8988T (cell line): ENCODE data around the gene MAP2K3.

Experiments
- DNase-seq: peaks from one replicate; pipeline ENCODE4 v3.0.0; 2011

MAP2K3 gene

GRCh38 chr17:21252796-21253645 lies 31.5 kb upstream of the MAP2K3 start, which contains the start of gene NATD1:
Gene NATD1 (minus strand): TSS chr17:21253410. CDS start chr17:21253264, 146 bp downstream.
- DNase-seq = peak; percentile 86

GRCh38 chr17:21253646-21254441 lies 30.7 kb upstream of the MAP2K3 start:
- no peak for DNase-seq

DNA sequence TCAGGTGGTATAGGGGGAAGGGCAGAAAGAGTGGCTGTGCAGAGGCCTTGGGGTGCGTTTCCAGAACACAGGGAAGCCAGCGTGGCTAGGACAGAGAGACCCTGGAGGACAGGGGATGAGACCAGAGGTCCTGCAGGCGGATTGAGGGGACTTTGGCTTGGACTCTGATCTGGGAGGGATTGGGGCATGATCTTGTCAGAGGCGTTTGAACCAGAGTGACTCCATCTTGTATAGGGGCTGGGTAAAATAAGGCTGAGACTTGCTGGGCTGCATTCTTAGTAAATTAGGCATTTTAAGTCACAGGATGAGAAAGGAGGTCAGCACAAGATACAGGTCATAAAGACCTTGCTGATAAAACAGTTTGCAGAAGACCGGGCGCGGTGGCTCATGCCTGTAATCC lies 25.9 kb upstream of the MAP2K3 start:
- no peak for DNase-seq

GRCh38 chr17:21262259-21262993 lies 22.1 kb upstream of the MAP2K3 start:
- DNase-seq = no peak

DNA sequence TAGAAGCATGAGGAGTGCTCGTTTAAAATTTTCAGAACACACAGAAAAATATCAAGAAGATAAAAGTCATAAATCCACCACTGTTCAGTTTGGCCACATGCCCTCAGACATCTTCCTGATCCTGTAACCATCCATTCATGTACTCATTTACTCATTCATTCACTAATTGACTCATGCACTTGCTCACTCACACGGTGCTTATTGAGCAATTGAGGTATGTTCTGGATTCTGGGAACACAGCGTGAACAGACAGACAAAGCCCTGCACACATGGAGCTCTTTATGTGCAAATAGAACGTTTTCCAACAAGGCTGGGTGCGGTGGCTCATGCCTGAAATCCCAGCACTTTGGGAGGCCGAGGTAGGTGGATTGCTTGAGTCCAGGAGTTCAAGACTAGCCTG lies 21.1 kb upstream of the MAP2K3 start:
- no peak for DNase-seq

- no peak for DNase-seq
Observed at GRCh38 chr17:21268596-21269188, 15.8 kb upstream of the MAP2K3 start.

DNA sequence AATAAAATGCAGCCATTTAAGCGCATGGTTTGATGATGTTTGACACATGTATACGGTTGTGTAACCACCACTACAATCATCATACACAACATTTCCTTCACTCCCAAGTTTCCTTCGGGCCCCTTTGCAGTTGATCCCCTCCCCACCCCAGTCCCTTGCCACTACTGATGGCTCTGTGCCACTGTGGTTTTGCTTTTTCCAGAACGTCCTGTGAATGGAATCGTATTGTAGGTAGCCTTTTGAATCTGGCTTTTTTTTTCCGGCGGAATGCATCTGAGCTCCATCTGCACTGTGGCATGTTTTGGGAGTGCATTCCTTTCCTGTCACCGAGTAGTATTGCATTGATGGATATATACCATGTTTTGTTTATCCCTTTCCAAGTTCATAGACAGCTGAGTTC lies 15.1 kb upstream of the MAP2K3 start:
- no peak for DNase-seq

DNA sequence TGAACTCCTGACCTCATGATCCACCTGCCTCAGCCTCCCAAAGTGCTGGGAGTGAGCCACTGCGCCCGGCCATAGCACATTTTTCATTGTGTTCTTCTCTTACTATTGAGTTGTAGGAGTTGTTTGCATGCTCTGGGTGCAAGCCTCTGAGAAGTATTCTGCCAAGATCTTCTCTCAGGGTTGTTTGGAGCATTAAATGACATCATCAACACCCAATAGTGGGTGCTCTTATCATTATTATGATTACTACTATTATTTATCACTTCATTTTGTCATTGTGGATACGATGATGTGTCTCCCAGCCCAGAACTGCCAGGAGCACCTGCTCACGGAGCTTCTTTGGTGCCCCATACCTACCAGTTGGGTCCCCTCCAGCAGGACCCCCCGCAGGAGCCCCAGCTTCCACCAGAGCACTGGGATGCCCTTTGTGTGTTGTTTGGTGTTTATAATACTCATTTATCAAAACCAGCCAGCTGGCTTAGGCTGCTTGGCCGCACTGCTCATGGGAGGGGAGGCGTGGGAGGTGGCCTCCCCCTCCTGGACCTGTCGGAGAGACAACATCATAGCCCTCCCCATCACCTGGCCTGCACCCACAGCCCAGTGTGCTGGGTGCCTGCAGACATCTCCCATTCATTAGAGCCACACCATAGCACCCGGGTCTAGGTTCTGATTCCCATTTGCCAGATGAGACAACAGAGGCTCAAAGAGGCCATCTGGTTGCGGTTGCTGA lies 12.9 kb upstream of the MAP2K3 start:
- DNase-seq = no peak

GRCh38 chr17:21272250-21272649 lies 12.3 kb upstream of the MAP2K3 start:
- DNase-seq = no peak

DNA sequence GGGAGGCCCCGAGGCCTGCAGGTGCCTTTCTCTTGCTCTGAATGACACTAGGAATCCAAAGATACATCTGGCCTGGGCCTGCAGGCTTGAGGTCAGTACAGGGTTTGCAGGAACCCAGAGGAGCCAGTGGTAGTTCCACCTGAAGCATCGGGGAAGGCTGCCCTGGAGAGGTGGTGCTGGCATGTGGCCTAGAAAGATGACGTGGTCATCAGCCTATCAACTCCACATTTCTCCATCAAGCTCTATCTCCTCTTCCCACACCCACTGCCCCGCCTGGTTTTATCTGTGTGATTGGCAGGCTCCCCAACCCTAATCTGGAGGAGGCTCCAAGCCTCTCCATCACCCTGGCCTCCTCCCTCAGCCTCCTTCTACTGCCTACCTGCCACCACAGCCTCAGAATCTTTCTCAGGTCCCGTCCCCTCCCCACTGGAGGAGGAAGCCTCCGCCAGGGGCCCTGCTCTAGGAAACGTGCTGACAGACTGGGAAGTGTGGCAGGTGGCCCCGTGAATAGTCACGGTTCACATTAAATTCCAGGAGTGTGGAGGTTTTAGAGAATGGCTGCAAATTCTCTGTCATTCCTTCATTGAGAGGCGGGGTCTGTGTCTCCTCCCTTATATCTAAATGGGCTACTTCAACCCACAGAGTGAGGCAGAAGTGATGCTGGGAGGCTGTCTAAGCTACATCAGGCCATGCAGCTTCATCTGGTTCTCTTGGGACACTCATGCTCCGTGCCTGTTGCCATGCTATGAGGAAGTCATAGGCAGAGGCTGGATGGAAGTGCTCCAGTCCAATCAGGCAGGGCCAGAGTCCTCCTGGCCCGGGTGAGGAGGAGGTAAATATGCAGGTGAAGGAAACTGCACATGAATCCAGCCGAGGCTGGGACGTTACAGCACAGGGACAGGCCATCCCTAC lies 11.4 kb upstream of the MAP2K3 start:
- DNase-seq = no peak

- DNase-seq = no peak
Observed at GRCh38 chr17:21275047-21275578, 9.4 kb upstream of the MAP2K3 start.

- DNase-seq = peak; percentile 95
Observed at GRCh38 chr17:21275579-21276263, 8.8 kb upstream of the MAP2K3 start.

- no peak for DNase-seq
Observed at GRCh38 chr17:21276264-21276588, 8.3 kb upstream of the MAP2K3 start.

- no peak for DNase-seq
Observed at GRCh38 chr17:21277332-21277731, 7.2 kb upstream of the MAP2K3 start.

DNA sequence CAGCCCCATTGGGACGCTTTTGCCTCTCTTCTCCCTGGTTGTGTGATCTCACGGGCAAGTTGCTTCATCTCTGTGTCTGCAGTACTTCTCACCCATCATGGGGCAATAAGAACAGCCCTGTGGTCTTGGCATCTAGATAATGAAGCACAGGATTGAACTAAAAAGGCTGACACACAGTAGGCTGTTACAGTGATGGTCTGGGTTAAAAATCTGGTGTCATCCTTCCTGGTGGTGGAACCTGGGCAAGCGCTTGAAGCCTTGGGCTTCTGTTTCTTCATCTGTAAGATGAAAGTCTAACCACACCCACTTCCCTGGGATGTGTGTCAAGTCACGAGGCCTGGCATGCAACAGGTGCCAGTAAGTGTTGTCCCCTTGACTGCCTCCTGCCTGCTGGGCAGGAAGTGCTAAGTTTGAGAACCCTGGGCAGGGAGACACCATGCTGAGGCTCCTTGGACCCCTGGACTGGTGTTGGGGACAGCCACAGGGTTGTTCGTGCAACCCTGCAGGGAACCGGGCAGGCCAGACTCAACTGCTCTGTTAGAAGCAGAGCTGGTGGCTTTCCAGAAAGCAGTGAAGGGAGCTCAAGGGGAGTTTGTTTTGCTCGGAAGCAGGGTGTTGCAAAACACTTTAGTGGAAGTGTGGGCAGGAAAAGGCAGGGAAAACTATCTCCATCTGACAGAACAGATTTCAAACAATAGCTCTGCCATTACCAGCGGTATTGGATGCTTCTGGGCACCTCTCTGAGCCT lies 5.9 kb upstream of the MAP2K3 start:
- no peak for DNase-seq

DNA sequence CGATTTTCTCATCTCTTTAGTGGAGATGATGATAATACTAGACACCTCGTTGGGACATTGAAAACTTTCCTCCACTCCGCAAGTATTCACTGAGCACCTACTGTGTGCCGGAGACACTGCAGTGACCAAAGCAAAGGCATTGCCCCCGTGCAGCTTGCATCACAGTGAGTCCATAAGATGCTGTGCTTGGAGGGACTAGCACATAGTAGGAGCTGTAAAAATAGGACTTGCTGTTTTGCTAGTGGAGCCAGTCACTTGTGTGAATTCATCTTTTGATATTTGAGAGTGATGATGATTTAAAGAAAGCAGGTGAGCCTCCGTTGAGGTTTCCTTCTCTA lies 5.3 kb upstream of the MAP2K3 start:
- DNase-seq = no peak

- DNase-seq = no peak
Observed at GRCh38 chr17:21279582-21279981, 4.9 kb upstream of the MAP2K3 start.

- DNase-seq = peak; percentile 92
Observed at GRCh38 chr17:21280081-21280518, 4.4 kb upstream of the MAP2K3 start.

DNA sequence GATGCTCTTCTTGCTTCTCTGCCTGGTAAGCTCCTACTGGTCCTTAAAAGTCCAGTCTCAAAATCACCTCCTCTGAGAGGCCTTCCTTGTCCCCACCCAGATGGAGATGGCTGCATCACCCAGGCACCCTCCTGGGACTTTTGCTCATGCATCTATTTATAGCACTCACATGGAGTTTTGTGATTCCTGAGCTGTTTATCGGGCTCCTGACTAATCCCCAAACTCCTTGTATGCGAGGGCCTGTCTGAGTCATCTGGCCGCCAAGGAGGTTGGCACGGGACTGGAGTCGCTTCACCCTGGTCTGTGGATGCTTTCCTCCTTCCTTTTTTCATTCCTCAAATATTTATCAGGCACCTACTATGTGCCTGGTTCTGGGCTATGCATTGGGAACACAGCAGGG lies 2.3 kb upstream of the MAP2K3 start:
- peak; percentile 76 for DNase-seq

- DNase-seq = no peak
Observed at GRCh38 chr17:21282850-21283249, 1.7 kb upstream of the MAP2K3 start.
